ENCODE data around the gene CDK12. TPM values are rescaled to one million over a fixed set of nuclear protein-coding genes. Genes with fewer than 3 reads are reported as not detected.

CDK12 gene
- polyA plus RNA-seq, 1 of the 3 experiments (the other 2 are of a cell fraction): 11.6 TPM

GRCh38 chr17:39553341-39553945, 92.2 kb downstream of the CDK12 start:
- no peaks in the 10 kb centered on the region for H3K9me2 ChIP-seq
- H3K79me2 ChIP-seq (ENCODE audit: insufficient read depth): no peaks in the 10 kb centered on the region
- H3K27me3 ChIP-seq (ENCODE audit: insufficient read depth): no peaks in the 10 kb centered on the region
- no peak overlapping the region for H3K9ac ChIP-seq
- no peak overlapping the region for H3K4me3 ChIP-seq (ENCODE audit: low read depth in 2 of 2, low read length in 1 of 2)
- ChIA-PET CTCF (interaction anchor here (1.2 to 19.7 kb wide), 4 partner anchors 14 to 71 kb away, joined by 3 to 483 read pairs (median 6); partner anchors contain the start of gene PPP1R1B), POLR2A (interaction anchor here (1.2 kb wide), 1 partner anchor 9 kb away, joined by 3 read pairs; no protein-coding TSS in a partner anchor)
- peaks cover 5 to 13% of the 10 kb centered on the region in 2 experiments; a peak in 2 of 4 replicates for H3K4me1 ChIP-seq (ENCODE audit: control insufficient read depth in 1 of 2, insufficient read depth in 2 of 2, low read depth in 1 of 2, low read length in 1 of 2)
- peaks cover 19 to 28% of the 10 kb centered on the region in 2 experiments for H3K36me3 ChIP-seq (replicated peaks in 1 of 2; ENCODE audit: control insufficient read depth in 1 of 2, insufficient read depth in 2 of 2, low read length in 1 of 2)
- H3K4me2 ChIP-seq: no peak overlapping the region
- no peaks in the 10 kb centered on the region for H3K9me3 ChIP-seq
- DNase-seq: no peak
- no peaks in the 10 kb centered on the region for H4K20me1 ChIP-seq (ENCODE audit: insufficient read depth)
- no peak overlapping the region for H2AFZ ChIP-seq (ENCODE audit: low read depth)
- peaks cover 3% of the 10 kb centered on the region for H3F3A ChIP-seq (replicated peaks; ENCODE audit: insufficient read depth)
- WGBS (ENCODE audit: low lambda C conversion rate): 33% methylated on average over 2 of the region's 2 CpGs
- peak; percentile 22; the same call in 1 of the 2 replicates for TF ChIP-seq FOSL2 (IDR thresholded peaks at IDR 0.05; ENCODE audit: borderline replicate concordance, low read depth)
- no peak for TF ChIP-seq USF1 (IDR thresholded peaks at IDR 0.05; ENCODE audit: borderline replicate concordance, low read depth)
- no peak overlapping the region for H3K27ac ChIP-seq (ENCODE audit: low read depth in 2 of 2, low read length in 1 of 2)

- H3K9me2 ChIP-seq: no peaks in the 10 kb centered on the region
These were observed 94.1 kb downstream of the CDK12 start for GRCh38 chr17:39555368-39555767.

More at GRCh38 chr17:39555368-39555767, 94.1 kb downstream of the CDK12 start:
- no peaks in the 10 kb centered on the region for H4K20me1 ChIP-seq (ENCODE audit: insufficient read depth)
- no peak overlapping the region for H2AFZ ChIP-seq (ENCODE audit: low read depth)
- 100% methylated on average over 2 of the region's 2 CpGs for whole genome bisulfite sequencing (ENCODE audit: low lambda C conversion rate)
- H3K79me2 ChIP-seq (ENCODE audit: insufficient read depth): no peaks in the 10 kb centered on the region
- no peaks in the 10 kb centered on the region for H3K9me3 ChIP-seq
- peaks cover 27 to 32% of the 10 kb centered on the region in 2 experiments for H3K36me3 ChIP-seq (replicated peaks in 1 of 2; ENCODE audit: control insufficient read depth in 1 of 2, insufficient read depth in 2 of 2, low read length in 1 of 2)
- no peaks in the 10 kb centered on the region for H3K27me3 ChIP-seq (ENCODE audit: insufficient read depth)
- no peak overlapping the region for H3K27ac ChIP-seq (ENCODE audit: low read depth in 2 of 2, low read length in 1 of 2)
- ChIA-PET CTCF (interaction anchor here (0.7 to 19.7 kb wide), 4 partner anchors 7 to 69 kb away, joined by 4 to 483 read pairs (median 30); partner anchors contain the start of gene PPP1R1B), POLR2A (no interaction called here)
- TF ChIP-seq RXRA (IDR thresholded peaks at IDR 0.05; ENCODE audit: borderline replicate concordance, low read depth) (no peak), TAF1 (IDR thresholded peaks at IDR 0.05; ENCODE audit: borderline replicate concordance, low read depth, low read length) (no peak), JUND (IDR thresholded peaks at IDR 0.05) (no peak), NRF1 (IDR thresholded peaks at IDR 0.05; ENCODE audit: low read depth, low read length) (no peak), RAD21 (IDR thresholded peaks at IDR 0.05; ENCODE audit: low read length) (no peak), GATA2 (CRISPR knock-in tag; IDR thresholded peaks at IDR 0.05) (no peak), TEAD4 (IDR thresholded peaks at IDR 0.05; ENCODE audit: borderline replicate concordance, insufficient read depth) (no peak), RCOR1 (IDR thresholded peaks at IDR 0.05; ENCODE audit: low read length) (no peak), EZH2phosphoT487 (IDR thresholded peaks at IDR 0.05; ENCODE audit: borderline replicate concordance, low read depth) (no peak), CHD2 (IDR thresholded peaks at IDR 0.05; ENCODE audit: low read length, partially characterized antibody) (no peak), SIN3A (IDR thresholded peaks at IDR 0.05; ENCODE audit: borderline replicate concordance, low read depth, low read length) (no peak), FOXJ3 (CRISPR knock-in tag; IDR thresholded peaks at IDR 0.05) (no peak), MAX (IDR thresholded peaks at IDR 0.05; ENCODE audit: low read depth) (no peak), IRF3 (IDR thresholded peaks at IDR 0.05; ENCODE audit: low read depth, low read length) (no peak)
- DNase-seq: no peak
- H3K4me2 ChIP-seq: no peak overlapping the region
- H3F3A ChIP-seq (replicated peaks; ENCODE audit: insufficient read depth): peaks cover 3% of the 10 kb centered on the region
- H3K9ac ChIP-seq: no peak overlapping the region
- H3K4me1 ChIP-seq (ENCODE audit: control insufficient read depth in 1 of 2, insufficient read depth in 2 of 2, low read depth in 1 of 2, low read length in 1 of 2): peaks cover 0 to 13% of the 10 kb centered on the region in 2 experiments; a peak in 1 of 4 replicates
- no peak overlapping the region for H3K4me3 ChIP-seq (ENCODE audit: low read depth in 2 of 2, low read length in 1 of 2)

All from SK-N-SH (cell line).